Activated CD8-positive, alpha-beta memory T cell treated with anti-CD3 and anti-CD28 coated beads for 1 hour (primary cell): ENCODE data around the gene PCSK5.

Experiments used
- DNase-seq, 2 donors: peaks; one replicate each; pipeline ENCODE4 v3.0.0-alpha.2; 2020; ENCODE audit warnings: low read depth in 1 of 2; ENCODE audit errors: extremely low read depth in 1 of 2

The PCSK5 gene

GRCh38 chr9:76373173-76373783 is 482.8 kb downstream of the PCSK5 start:
- no peak for DNase-seq

- DNase-seq, result no peak
Measured at GRCh38 chr9:76373784-76374474, 483.5 kb downstream of the PCSK5 start.

- DNase-seq, result no peak
Measured at GRCh38 chr9:76374783-76375559, 484.5 kb downstream of the PCSK5 start.

DNA sequence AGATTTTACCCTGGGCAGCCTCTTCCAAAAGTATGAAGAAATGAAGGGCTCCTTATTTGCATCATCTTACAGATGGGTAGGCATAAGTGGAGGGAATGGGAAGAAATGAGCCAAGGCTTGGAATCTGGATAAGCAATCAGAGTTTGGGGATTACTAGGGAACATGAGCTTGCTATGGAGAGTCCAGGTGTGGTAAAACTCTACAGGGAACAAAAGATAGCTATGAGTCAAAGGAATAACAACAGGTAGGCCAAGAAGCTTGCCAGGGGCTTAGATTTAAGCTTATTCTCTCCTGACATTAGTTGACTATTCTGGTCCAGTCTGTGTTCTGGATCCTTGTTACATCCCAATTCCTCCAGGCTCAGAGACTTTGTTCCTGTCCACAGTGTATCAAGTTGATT is 487.3 kb downstream of the PCSK5 start:
- DNase-seq, result no peak

DNA sequence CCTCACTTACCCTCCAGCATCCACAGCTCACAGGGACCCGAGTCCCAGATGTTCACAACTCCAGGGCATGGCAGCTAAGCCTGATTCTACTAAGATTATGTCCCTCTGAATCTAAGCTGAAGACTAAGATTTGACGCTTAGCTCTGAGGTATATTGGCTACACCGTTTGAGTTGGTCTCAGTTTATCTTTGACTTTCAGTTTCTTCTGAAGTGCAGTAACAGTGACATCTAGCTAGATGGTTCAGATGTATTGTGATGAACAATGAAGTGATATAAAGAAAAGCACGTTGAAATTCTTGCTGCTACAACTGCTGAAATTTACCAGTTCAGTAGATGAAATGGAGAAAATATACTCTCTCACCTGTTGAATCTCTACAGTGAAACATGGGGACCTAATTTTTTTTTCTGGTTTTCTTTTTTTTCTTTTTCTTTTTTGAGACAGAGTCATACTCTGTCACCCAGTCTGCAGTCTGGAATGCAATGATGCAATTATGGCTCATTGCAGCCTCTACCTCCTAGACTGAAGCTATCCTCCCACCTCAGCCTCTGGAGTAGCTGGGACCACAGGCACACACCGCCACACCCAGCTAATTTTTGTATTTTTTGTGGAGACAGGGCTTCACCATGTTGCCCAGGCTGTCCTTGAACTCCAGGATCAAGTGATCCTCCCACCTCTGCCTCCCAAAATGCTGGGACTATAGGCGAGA is 488.0 kb downstream of the PCSK5 start:
- no peak for DNase-seq

DNA sequence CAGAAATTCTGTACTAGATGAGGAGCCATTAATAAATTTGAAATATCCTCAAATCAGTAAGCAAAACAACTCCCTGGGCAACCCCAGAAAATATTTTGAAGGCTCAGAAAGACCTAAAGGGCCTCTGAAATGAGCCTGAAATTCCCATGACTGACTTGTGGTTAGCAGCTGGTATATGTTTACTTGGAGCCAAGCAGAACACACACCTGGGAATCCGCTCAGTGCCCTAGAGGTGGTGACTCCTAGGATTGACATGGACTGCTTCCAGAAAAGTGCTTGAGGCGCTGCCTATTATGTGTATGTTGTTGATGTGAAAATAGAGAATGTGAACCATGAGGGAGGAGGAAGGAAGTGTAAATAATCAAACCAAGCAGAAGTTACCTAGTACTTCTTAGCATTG is 489.0 kb downstream of the PCSK5 start:
- no peak for DNase-seq

DNA sequence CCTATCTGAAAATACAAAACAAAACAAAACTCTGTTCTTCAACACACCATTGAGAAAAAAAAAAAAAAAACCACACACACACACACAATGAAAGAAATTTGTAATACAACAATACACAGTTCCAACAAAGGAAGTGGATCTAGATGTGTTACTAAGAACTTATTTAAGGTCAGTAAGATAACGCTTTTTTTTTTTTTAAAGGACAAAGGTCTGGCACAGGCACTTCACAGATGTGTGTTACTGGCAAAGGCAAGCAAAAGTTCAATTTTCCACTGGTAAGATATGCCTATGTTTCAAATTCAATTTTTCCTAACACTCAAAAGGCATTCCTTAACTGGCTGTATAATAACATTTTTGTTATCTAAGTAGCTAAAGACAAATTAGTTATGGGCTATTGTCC is 500.2 kb downstream of the PCSK5 start:
- no peak for DNase-seq

DNA sequence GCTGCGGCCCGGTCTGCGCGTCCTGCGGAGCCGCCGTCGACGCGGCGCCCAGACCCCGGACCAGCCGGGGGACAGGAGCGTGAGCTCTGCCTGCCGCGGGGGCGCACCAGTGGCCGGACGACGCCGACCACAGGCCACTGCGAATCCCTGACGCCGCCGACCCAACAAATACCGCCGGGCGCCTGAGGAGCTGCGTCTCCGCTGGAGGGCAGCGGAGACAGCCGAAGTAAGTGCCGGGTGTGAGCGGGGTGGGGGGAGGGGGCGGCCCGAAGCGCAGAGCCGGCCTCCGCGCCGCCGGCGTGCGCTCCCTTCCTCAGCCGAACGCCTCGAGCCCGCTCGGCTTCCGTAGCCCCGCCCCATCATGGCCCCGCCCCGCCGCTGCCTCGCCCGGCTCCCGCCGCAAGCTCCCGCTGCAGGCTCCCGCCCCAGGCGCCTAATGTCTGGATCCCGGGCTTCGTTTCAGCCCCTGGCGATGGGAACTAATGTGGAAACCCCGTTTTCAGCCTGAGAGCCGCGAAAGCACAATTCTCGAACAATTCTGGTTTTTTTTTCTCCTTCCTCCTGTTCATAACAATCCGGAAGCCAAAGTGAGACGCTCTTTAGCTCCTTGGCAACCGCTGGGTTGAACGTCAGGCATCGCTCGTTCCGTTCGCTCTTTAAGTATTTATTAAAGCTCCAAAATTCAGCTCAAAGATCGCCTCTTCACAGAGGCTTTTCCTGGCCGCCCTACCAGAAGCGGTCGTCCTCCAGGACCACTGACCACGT is 503.9 kb downstream of the PCSK5 start, which contains the start of gene RFK:
RFK (minus strand) TSS at position 232 of the 765 bp plus-strand sequence. CDS start 255 bp downstream, outside the sequence.
- DNase-seq, result peak; percentile 74 to 94

DNA sequence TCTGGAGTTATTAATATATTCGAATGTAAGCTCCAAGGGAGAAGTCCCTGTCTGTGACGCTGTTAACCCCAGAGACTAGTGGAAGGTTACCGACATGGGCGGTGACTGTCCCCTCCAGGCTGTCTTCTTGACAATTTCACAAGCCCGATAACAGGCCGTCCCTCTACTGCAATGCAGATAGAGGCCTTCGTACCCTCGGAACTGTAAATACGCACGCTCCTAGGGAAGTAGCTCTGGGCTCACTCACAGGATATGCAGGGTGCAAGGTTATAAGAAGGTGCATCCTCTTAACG is 504.4 kb downstream of the PCSK5 start:
- peak in 1 of 2 donors; percentile 3 for DNase-seq

DNA sequence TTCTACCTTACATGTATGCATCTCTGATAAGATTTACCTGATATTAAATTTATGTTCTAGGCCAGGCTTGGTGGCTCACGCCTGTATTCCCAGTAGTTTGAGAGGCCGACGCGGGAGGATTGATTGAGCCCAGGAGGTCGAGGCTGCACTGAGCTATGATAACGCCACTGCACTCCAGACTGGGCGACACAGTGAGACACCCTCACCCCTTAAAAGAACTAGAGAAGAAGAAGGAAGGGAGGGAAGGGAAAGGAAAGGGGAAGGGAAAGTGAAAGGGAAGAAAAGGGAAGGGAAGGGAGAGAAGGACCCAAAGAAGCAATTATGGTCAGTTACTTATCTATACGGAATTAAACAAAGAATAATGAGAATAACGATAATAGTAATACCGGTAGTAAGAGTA is 504.9 kb downstream of the PCSK5 start:
- DNase-seq, result no peak

DNA sequence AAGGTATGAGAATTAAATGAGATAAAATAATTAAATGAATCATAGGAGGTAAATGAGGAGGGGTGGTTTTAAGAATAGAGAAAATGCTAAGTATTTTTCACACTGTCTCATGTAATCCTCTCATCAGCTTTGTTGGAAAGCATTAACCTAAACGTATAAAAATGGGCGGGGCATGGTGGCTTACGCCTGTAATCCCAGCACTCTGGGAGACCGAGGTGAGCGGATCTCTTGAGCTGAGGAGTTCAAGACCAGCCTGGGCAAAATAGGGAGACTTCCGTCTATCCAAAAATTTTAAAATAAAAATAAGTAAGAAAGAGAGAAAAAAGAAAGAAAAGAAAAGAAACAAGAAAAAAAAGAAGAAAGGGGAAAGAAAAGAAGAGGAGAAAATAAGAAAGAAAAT is 505.7 kb downstream of the PCSK5 start:
- DNase-seq, result no peak

GRCh38 chr9:76396597-76396996 is 506.1 kb downstream of the PCSK5 start:
- no peak for DNase-seq

- DNase-seq, result no peak
Measured at GRCh38 chr9:76399856-76400255, 509.4 kb downstream of the PCSK5 start.

DNA sequence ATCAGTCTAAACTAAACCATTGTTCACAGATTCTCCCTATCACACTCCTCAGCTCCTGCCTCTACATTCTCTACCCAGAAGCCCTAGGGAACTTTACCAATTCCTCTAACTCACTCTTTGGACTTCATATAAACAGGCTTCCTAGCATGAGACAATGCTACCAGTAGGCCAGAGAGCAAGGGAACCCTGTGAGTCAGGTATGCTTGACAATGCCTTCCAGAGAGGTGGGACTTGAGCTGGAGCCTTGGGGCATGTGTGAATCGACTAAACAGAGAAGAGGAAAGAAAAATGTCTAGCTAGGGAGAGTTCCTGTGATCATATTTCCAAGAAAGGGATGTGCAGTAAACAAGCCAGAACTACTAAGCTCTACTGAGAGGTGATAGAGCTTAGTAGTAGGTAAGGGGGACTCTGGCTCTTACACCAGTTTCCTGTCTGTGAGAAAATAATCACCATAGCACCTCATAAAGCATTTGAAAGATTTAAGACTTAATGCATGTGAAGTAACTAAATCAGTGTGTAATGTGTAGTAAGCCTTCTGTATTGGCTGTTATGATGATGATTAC is 510.1 kb downstream of the PCSK5 start:
- no peak for DNase-seq

DNA sequence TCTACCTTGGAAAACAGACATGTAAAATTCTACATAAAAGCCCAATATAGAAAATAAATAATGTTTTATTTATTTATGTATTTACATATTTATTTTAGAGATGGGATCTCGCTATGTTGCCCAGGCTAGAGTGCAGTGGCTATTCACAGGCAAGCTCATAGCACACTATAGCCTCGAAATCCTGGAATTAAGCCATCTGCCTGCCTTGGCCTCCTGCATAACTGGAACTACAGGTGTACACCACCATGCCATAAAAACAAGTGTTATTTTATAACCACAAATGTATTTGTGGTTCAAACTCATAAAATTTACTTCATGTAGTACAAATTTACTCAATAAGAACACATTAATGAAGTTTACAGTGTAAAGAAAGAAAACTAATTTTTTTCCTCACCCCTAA is 510.7 kb downstream of the PCSK5 start:
- DNase-seq, result no peak

- no peak for DNase-seq
Measured at GRCh38 chr9:76401580-76402354, 511.3 kb downstream of the PCSK5 start.

- no peak for DNase-seq
Measured at GRCh38 chr9:76403352-76403751, 512.9 kb downstream of the PCSK5 start.

GRCh38 chr9:76404401-76404800 is 513.9 kb downstream of the PCSK5 start:
- no peak for DNase-seq

GRCh38 chr9:76405340-76405739 is 514.9 kb downstream of the PCSK5 start:
- DNase-seq, result no peak

DNA sequence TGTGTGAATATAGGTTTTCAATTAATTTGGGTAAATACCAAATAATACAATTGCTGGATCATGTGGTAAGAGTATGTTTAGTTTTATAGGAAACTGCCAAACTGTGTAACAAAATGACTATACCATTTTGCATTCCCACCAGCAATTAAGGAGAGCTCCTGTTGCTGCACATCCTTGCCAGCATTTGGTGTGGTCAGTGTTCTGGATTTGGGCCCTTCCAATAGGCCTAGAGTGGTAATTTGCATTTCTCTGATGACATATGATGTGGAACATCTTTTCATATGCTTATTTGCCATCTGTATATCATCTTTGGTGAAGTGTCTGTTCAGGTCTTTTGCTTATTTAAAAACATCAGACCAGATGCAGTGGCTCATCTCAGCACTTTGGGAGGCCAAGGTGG is 515.4 kb downstream of the PCSK5 start:
- no peak for DNase-seq
